ENCODE results near the gene LSAMP.

LSAMP gene

DNA sequence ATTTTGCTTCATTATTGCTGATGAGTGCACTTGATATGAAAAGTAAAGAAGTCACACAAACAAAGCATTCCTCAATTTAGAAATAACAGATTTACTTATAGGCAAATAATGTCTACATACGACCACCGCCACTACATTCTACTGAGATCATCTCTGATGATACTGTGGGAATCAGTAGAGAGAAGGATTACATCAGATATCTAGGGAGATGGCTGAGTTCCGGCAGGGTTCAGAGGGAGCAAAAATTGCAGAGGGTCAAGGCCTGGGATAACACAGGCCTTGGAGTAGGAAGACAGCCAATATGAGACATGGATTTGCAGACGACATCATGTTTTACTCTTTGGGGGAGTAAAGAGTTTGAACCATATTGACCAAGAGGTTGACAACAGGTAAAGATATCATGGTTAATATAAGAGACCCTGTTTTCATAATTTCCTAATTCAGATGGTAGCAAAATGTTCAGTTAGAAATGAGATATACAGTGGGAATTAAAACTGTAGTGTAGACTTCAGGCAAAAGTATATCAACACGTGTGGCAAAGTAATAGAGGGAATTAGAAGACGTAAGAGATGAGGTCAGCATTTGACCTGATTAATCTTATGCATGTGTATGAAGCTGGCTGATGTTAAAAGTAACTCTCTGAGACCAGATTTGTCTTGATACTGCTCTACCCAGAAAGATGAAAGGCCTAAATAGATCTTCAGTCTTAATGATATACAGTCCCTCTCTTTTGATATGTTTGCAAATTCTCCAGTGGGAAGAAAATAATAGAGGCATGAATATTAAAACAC is 15.6 kb downstream of the LSAMP start:
- H3K9ac ChIP-seq (ENCODE audit: low read length) = no peak overlapping the region
- H3K4me3 ChIP-seq (ENCODE audit: low read length) = no peak overlapping the region
- no peak for DNase-seq
- H3K27ac ChIP-seq (ENCODE audit: low read depth, low read length) = no peak overlapping the region
- no CpG with 5 or more reads among the region's 6 CpGs for WGBS (ENCODE audit: extremely low coverage, insufficient coverage, low lambda C conversion rate)
- no peaks in the 10 kb centered on the region for H3K79me2 ChIP-seq (ENCODE audit: control insufficient read depth, insufficient read depth, low read length)
- no peak overlapping the region for H2BK15ac ChIP-seq (replicated peaks; ENCODE audit: low read depth)
- no peak overlapping the region for H2BK5ac ChIP-seq (ENCODE audit: low read length)
- H3K4me2 ChIP-seq (ENCODE audit: low read length) = no peak overlapping the region
- no peak overlapping the region for H3K23ac ChIP-seq (ENCODE audit: low read length)
- H3K4ac ChIP-seq (ENCODE audit: low read depth, low read length) = no peak overlapping the region
- H3K56ac ChIP-seq (ENCODE audit: low read length) = no peak overlapping the region
- H3K27me3 ChIP-seq (ENCODE audit: insufficient read depth, low read length, poor library complexity) = no peaks in the 10 kb centered on the region
- H3K4me1 ChIP-seq (ENCODE audit: control insufficient read depth, low read depth, low read length) = no peaks in the 10 kb centered on the region
- no peaks in the 10 kb centered on the region for H3K79me1 ChIP-seq (ENCODE audit: low read length)
- H2BK120ac ChIP-seq (ENCODE audit: low read depth, low read length) = no peak overlapping the region
- H4K8ac ChIP-seq (ENCODE audit: low read depth, low read length) = no peak overlapping the region
- H3K18ac ChIP-seq (ENCODE audit: low read length) = no peak overlapping the region
- H4K5ac ChIP-seq (ENCODE audit: low read length) = no peak overlapping the region
- H2AK5ac ChIP-seq (ENCODE audit: low read length) = no peak overlapping the region
- no peaks in the 10 kb centered on the region for H3K36me3 ChIP-seq (ENCODE audit: control insufficient read depth, insufficient read depth, low read length)

DNA sequence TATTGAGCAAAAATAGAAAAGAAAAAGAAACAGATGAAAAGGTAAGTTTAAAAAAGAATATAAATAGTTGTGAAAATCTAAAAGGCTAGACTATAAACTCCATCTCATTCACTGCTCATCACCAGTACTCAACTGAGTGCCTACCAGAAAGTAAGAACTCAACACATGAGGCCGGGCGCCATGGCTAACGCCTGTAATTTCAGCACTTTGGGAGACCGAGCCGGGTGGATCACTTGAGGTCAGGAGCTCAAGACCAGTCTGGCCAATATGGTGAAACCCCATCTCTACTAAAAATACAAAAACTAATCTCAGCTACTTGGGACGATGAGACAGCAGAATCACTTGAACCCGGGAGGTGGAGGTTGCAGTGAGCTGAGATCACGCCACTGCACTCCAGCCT is 19.3 kb downstream of the LSAMP start:
- WGBS (ENCODE audit: extremely low coverage, insufficient coverage, low lambda C conversion rate) = no CpG with 5 or more reads among the region's 8 CpGs
- H3K23ac ChIP-seq (ENCODE audit: low read length) = no peak overlapping the region

DNA sequence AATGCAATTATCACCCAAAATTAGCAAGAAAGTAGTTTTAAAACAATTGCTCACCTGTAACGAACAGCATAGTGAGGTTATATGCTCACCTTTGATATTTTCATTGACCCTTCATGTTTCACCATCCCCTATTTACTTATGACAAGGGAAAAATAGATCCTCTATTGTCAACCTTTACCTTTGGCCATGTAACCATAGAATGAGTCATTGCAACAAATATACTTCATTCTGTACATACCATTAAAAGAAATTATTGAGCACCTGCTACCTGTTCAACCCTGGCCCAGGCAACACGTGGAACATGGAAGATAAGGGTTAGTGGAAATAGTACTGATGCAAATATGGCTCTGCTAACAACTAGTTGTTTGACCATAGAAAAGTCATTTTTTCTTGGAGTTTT is 20.2 kb downstream of the LSAMP start:
- no peak overlapping the region for H3K4me2 ChIP-seq (ENCODE audit: low read length)
- no peak for DNase-seq
- no peak overlapping the region for H3K18ac ChIP-seq (ENCODE audit: low read length)
- no peak overlapping the region for H2BK15ac ChIP-seq (replicated peaks; ENCODE audit: low read depth)
- no peak overlapping the region for H3K27ac ChIP-seq (ENCODE audit: low read depth, low read length)
- H4K5ac ChIP-seq (ENCODE audit: low read length) = no peak overlapping the region
- H3K4me1 ChIP-seq (ENCODE audit: control insufficient read depth, low read depth, low read length) = no peaks in the 10 kb centered on the region
- H3K4ac ChIP-seq (ENCODE audit: low read depth, low read length) = no peak overlapping the region
- H3K36me3 ChIP-seq (ENCODE audit: control insufficient read depth, insufficient read depth, low read length) = no peaks in the 10 kb centered on the region
- H3K79me2 ChIP-seq (ENCODE audit: control insufficient read depth, insufficient read depth, low read length) = no peaks in the 10 kb centered on the region
- H2BK120ac ChIP-seq (ENCODE audit: low read depth, low read length) = no peak overlapping the region
- H3K56ac ChIP-seq (ENCODE audit: low read length) = no peak overlapping the region
- H2AK5ac ChIP-seq (ENCODE audit: low read length) = no peak overlapping the region
- H3K79me1 ChIP-seq (ENCODE audit: low read length) = no peaks in the 10 kb centered on the region
- H3K4me3 ChIP-seq (ENCODE audit: low read length) = no peak overlapping the region
- H3K9ac ChIP-seq (ENCODE audit: low read length) = no peak overlapping the region
- WGBS (ENCODE audit: extremely low coverage, insufficient coverage, low lambda C conversion rate) = no CpG with 5 or more reads among the region's 2 CpGs
- H3K27me3 ChIP-seq (ENCODE audit: insufficient read depth, low read length, poor library complexity) = no peaks in the 10 kb centered on the region
- H3K23ac ChIP-seq (ENCODE audit: low read length) = no peak overlapping the region
- no peak overlapping the region for H4K8ac ChIP-seq (ENCODE audit: low read depth, low read length)
- no peak overlapping the region for H2BK5ac ChIP-seq (ENCODE audit: low read length)

More for the DNA sequence above, 19.3 kb downstream of the LSAMP start:
- Histone ChIP-seq H3K79me2 (ENCODE audit: control insufficient read depth, insufficient read depth, low read length) (no peaks in the 10 kb centered on the region), H2BK5ac (ENCODE audit: low read length) (no peak overlapping the region), H3K27me3 (ENCODE audit: insufficient read depth, low read length, poor library complexity) (no peaks in the 10 kb centered on the region), H3K4me2 (ENCODE audit: low read length) (no peak overlapping the region), H3K56ac (ENCODE audit: low read length) (no peak overlapping the region), H3K4me3 (ENCODE audit: low read length) (no peak overlapping the region), H2AK5ac (ENCODE audit: low read length) (no peak overlapping the region), H3K27ac (ENCODE audit: low read depth, low read length) (no peak overlapping the region), H3K9ac (ENCODE audit: low read length) (no peak overlapping the region), H3K79me1 (ENCODE audit: low read length) (no peaks in the 10 kb centered on the region), H3K36me3 (ENCODE audit: control insufficient read depth, insufficient read depth, low read length) (no peaks in the 10 kb centered on the region), H3K4me1 (ENCODE audit: control insufficient read depth, low read depth, low read length) (no peaks in the 10 kb centered on the region), H2BK15ac (replicated peaks; ENCODE audit: low read depth) (no peak overlapping the region), H4K8ac (ENCODE audit: low read depth, low read length) (no peak overlapping the region), H3K18ac (ENCODE audit: low read length) (no peak overlapping the region), H2BK120ac (ENCODE audit: low read depth, low read length) (no peak overlapping the region), H4K5ac (ENCODE audit: low read length) (no peak overlapping the region), H3K4ac (ENCODE audit: low read depth, low read length) (no peak overlapping the region)
- no peak for DNase-seq

GRCh38 chr3:116423945-116424344 is 21.3 kb downstream of the LSAMP start:
- no peaks in the 10 kb centered on the region for H3K36me3 ChIP-seq (ENCODE audit: control insufficient read depth, insufficient read depth, low read length)
- H3K79me2 ChIP-seq (ENCODE audit: control insufficient read depth, insufficient read depth, low read length) = no peaks in the 10 kb centered on the region
- no CpG with 5 or more reads among the region's 1 CpG for WGBS (ENCODE audit: extremely low coverage, insufficient coverage, low lambda C conversion rate)
- no peak overlapping the region for H3K23ac ChIP-seq (ENCODE audit: low read length)
- no peak overlapping the region for H3K4ac ChIP-seq (ENCODE audit: low read depth, low read length)
- DNase-seq = no peak
- H3K4me3 ChIP-seq (ENCODE audit: low read length) = no peak overlapping the region
- no peaks in the 10 kb centered on the region for H3K4me1 ChIP-seq (ENCODE audit: control insufficient read depth, low read depth, low read length)
- no peaks in the 10 kb centered on the region for H3K27me3 ChIP-seq (ENCODE audit: insufficient read depth, low read length, poor library complexity)
- H3K4me2 ChIP-seq (ENCODE audit: low read length) = no peak overlapping the region
- no peak overlapping the region for H2AK5ac ChIP-seq (ENCODE audit: low read length)
- H2BK120ac ChIP-seq (ENCODE audit: low read depth, low read length) = no peak overlapping the region
- no peak overlapping the region for H3K27ac ChIP-seq (ENCODE audit: low read depth, low read length)
- H2BK15ac ChIP-seq (replicated peaks; ENCODE audit: low read depth) = no peak overlapping the region
- H4K5ac ChIP-seq (ENCODE audit: low read length) = no peak overlapping the region
- H2BK5ac ChIP-seq (ENCODE audit: low read length) = no peak overlapping the region
- H3K18ac ChIP-seq (ENCODE audit: low read length) = no peak overlapping the region
- no peak overlapping the region for H3K56ac ChIP-seq (ENCODE audit: low read length)
- no peak overlapping the region for H4K8ac ChIP-seq (ENCODE audit: low read depth, low read length)
- H3K9ac ChIP-seq (ENCODE audit: low read length) = no peak overlapping the region
- H3K79me1 ChIP-seq (ENCODE audit: low read length) = no peaks in the 10 kb centered on the region

GRCh38 chr3:116423374-116423773 is 21.9 kb downstream of the LSAMP start:
- no peaks in the 10 kb centered on the region for H3K36me3 ChIP-seq (ENCODE audit: control insufficient read depth, insufficient read depth, low read length)
- H3K79me1 ChIP-seq (ENCODE audit: low read length) = no peaks in the 10 kb centered on the region
- no peak overlapping the region for H3K56ac ChIP-seq (ENCODE audit: low read length)
- H4K8ac ChIP-seq (ENCODE audit: low read depth, low read length) = no peak overlapping the region
- H3K4ac ChIP-seq (ENCODE audit: low read depth, low read length) = no peak overlapping the region
- H3K4me1 ChIP-seq (ENCODE audit: control insufficient read depth, low read depth, low read length) = no peaks in the 10 kb centered on the region
- H3K23ac ChIP-seq (ENCODE audit: low read length) = no peak overlapping the region
- H3K27ac ChIP-seq (ENCODE audit: low read depth, low read length) = no peak overlapping the region
- no peak overlapping the region for H3K9ac ChIP-seq (ENCODE audit: low read length)
- no peak overlapping the region for H2AK5ac ChIP-seq (ENCODE audit: low read length)
- H2BK15ac ChIP-seq (replicated peaks; ENCODE audit: low read depth) = no peak overlapping the region
- no CpG with 5 or more reads among the region's 3 CpGs for WGBS (ENCODE audit: extremely low coverage, insufficient coverage, low lambda C conversion rate)
- H3K79me2 ChIP-seq (ENCODE audit: control insufficient read depth, insufficient read depth, low read length) = no peaks in the 10 kb centered on the region
- H4K5ac ChIP-seq (ENCODE audit: low read length) = no peak overlapping the region
- H3K4me3 ChIP-seq (ENCODE audit: low read length) = no peak overlapping the region
- no peak overlapping the region for H2BK120ac ChIP-seq (ENCODE audit: low read depth, low read length)
- H3K18ac ChIP-seq (ENCODE audit: low read length) = no peak overlapping the region
- DNase-seq = no peak
- no peak overlapping the region for H3K4me2 ChIP-seq (ENCODE audit: low read length)
- no peaks in the 10 kb centered on the region for H3K27me3 ChIP-seq (ENCODE audit: insufficient read depth, low read length, poor library complexity)
- no peak overlapping the region for H2BK5ac ChIP-seq (ENCODE audit: low read length)

- H3K79me1 ChIP-seq (ENCODE audit: low read length) = no peaks in the 10 kb centered on the region
- H2BK15ac ChIP-seq (replicated peaks; ENCODE audit: low read depth) = no peak overlapping the region
- no peak overlapping the region for H3K4me2 ChIP-seq (ENCODE audit: low read length)
- DNase-seq = no peak
- no peak overlapping the region for H3K4ac ChIP-seq (ENCODE audit: low read depth, low read length)
- H4K8ac ChIP-seq (ENCODE audit: low read depth, low read length) = no peak overlapping the region
- H4K5ac ChIP-seq (ENCODE audit: low read length) = no peak overlapping the region
- no peak overlapping the region for H2AK5ac ChIP-seq (ENCODE audit: low read length)
- H3K36me3 ChIP-seq (ENCODE audit: control insufficient read depth, insufficient read depth, low read length) = no peaks in the 10 kb centered on the region
- H3K27ac ChIP-seq (ENCODE audit: low read depth, low read length) = no peak overlapping the region
- no CpG with 5 or more reads among the region's 1 CpG for WGBS (ENCODE audit: extremely low coverage, insufficient coverage, low lambda C conversion rate)
- no peaks in the 10 kb centered on the region for H3K79me2 ChIP-seq (ENCODE audit: control insufficient read depth, insufficient read depth, low read length)
- no peak overlapping the region for H2BK120ac ChIP-seq (ENCODE audit: low read depth, low read length)
- H3K18ac ChIP-seq (ENCODE audit: low read length) = no peak overlapping the region
- H3K27me3 ChIP-seq (ENCODE audit: insufficient read depth, low read length, poor library complexity) = no peaks in the 10 kb centered on the region
- H3K23ac ChIP-seq (ENCODE audit: low read length) = no peak overlapping the region
- no peaks in the 10 kb centered on the region for H3K4me1 ChIP-seq (ENCODE audit: control insufficient read depth, low read depth, low read length)
- H3K9ac ChIP-seq (ENCODE audit: low read length) = no peak overlapping the region
- no peak overlapping the region for H2BK5ac ChIP-seq (ENCODE audit: low read length)
- H3K56ac ChIP-seq (ENCODE audit: low read length) = no peak overlapping the region
- H3K4me3 ChIP-seq (ENCODE audit: low read length) = no peak overlapping the region
Observed at GRCh38 chr3:116417151-116417550, 28.1 kb downstream of the LSAMP start.

All from mesendoderm (in vitro differentiated cells).